ENCODE measurements around the gene OVCA2.

Gene OVCA2

GRCh38 chr17:2049333-2050299, 7.8 kb downstream of the OVCA2 start:
- H3K27ac ChIP-seq (ENCODE audit: extremely low read depth, low read depth, low read length) = peak overlapping the region; percentile 41; the same call in 1 of the 2 replicates
- H3K9me3 ChIP-seq (ENCODE audit: control insufficient read depth, insufficient read depth, low read depth, low read length) = no peaks in the 10 kb centered on the region
- POLR2A ChIA-PET = interaction anchor here (0.5 to 1.3 kb wide), 3 partner anchors 125 to 333 kb away, joined by 3 to 4 read pairs (median 3); no protein-coding TSS in a partner anchor
- H3K36me3 ChIP-seq (ENCODE audit: control insufficient read depth in 2 of 2, insufficient read depth in 1 of 2, low read length in 2 of 2) = peaks cover 0 to 3% of the 10 kb centered on the region in 2 experiments; a peak in 2 of 3 replicates
- peak overlapping the region; percentile 56 for H3K4me3 ChIP-seq (ENCODE audit: low read depth, low read length)
- peaks cover 10% of the 10 kb centered on the region for H3K4me1 ChIP-seq (ENCODE audit: control insufficient read depth, insufficient read depth, low read length)
- CTCF ChIA-PET = interaction anchor here (1.7 to 1.9 kb wide), 2 partner anchors 140 to 195 kb away, joined by 5 to 7 read pairs; no protein-coding TSS in a partner anchor
- TF ChIP-seq ZBTB26 (tag by site-specific recombination; optimal IDR thresholded peaks at IDR 0.05) = peak; percentile 54
- no peak for TF ChIP-seq ZNF837 (tag by site-specific recombination; IDR thresholded peaks at IDR 0.05)
- 0 out of 2 replicates have a peak, but pooled peaks have one; percentile 9 for TF ChIP-seq ZNF596 (tag by site-specific recombination; IDR thresholded peaks at IDR 0.05)
- peak; percentile 97 for TF ChIP-seq ZFHX2 (tag by site-specific recombination; conservative IDR thresholded peaks at IDR 0.05)
- no peak for TF ChIP-seq KLF1 (tag by site-specific recombination; IDR thresholded peaks at IDR 0.05)
- peak; percentile 12; the same call in 1 of the 2 replicates for TF ChIP-seq ZNF561 (tag by site-specific recombination; IDR thresholded peaks at IDR 0.05; ENCODE audit: borderline replicate concordance)
- TF ChIP-seq MYNN (tag by site-specific recombination; IDR thresholded peaks at IDR 0.05; ENCODE audit: borderline replicate concordance) = 0 out of 2 replicates have a peak, but pooled peaks have one; percentile 34
- peak; percentile 20; the same call in 1 of the 2 replicates for TF ChIP-seq KLF10 (tag by site-specific recombination; IDR thresholded peaks at IDR 0.05)
- no peak for TF ChIP-seq ZFP41 (tag by site-specific recombination; IDR thresholded peaks at IDR 0.05; ENCODE audit: borderline replicate concordance)
- peak; percentile 53; the same call in 1 of the 2 replicates for TF ChIP-seq EGR2 (tag by site-specific recombination; IDR thresholded peaks at IDR 0.05; ENCODE audit: low read depth)
- TF ChIP-seq GLIS2 (tag by site-specific recombination; IDR thresholded peaks at IDR 0.05) = peak; percentile 56
- peak; percentile 23 for TF ChIP-seq ZNF660 (tag by site-specific recombination; IDR thresholded peaks at IDR 0.05)
- TF ChIP-seq ZBTB20 (tag by site-specific recombination; IDR thresholded peaks at IDR 0.05) = 0 out of 2 replicates have a peak, but pooled peaks have one; percentile 22
- 0 out of 2 replicates have a peak, but pooled peaks have one; percentile 9 for TF ChIP-seq ZNF335 (tag by site-specific recombination; conservative IDR thresholded peaks at IDR 0.05)
- no peak for TF ChIP-seq ZNF624 (tag by site-specific recombination; IDR thresholded peaks at IDR 0.05)
- no peak for TF ChIP-seq OSR2 (tag by site-specific recombination; IDR thresholded peaks at IDR 0.05)
- peak; percentile 79 for TF ChIP-seq ZNF664 (tag by site-specific recombination; IDR thresholded peaks at IDR 0.05)
- TF ChIP-seq ZNF19 (tag by site-specific recombination; IDR thresholded peaks at IDR 0.05; ENCODE audit: low read depth) = no peak
- TF ChIP-seq ZBTB7A (tag by site-specific recombination; IDR thresholded peaks at IDR 0.05; ENCODE audit: low read depth) = no peak
- peak; percentile 45; the same call in 1 of the 2 replicates for TF ChIP-seq ZBTB11 (tag by site-specific recombination; conservative IDR thresholded peaks at IDR 0.05; ENCODE audit: low read depth)
- TF ChIP-seq, protein P1, sequence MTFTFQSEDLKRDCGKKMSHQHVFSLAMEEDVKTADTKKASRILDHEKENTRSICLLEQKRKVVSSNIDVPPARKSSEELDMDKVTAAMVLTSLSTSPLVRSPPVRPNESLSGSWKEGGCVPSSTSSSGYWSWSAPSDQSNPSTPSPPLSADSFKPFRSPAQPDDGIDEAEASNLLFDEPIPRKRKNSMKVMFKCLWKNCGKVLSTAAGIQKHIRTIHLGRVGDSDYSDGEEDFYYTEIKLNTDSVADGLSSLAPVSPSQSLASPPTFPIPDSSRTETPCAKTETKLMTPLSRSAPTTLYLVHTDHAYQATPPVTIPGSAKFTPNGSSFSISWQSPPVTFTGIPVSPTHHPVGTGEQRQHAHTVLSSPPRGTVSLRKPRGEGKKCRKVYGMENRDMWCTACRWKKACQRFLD (tag by site-specific recombination; IDR thresholded peaks at IDR 0.05) = no peak
- 0 out of 2 replicates have a peak, but pooled peaks have one; percentile 34 for TF ChIP-seq ZNF677 (tag by site-specific recombination; IDR thresholded peaks at IDR 0.05)
- peak; percentile 48; the same call in 1 of the 2 replicates for TF ChIP-seq GLIS1 (tag by site-specific recombination; IDR thresholded peaks at IDR 0.05)
- TF ChIP-seq, protein P2, sequence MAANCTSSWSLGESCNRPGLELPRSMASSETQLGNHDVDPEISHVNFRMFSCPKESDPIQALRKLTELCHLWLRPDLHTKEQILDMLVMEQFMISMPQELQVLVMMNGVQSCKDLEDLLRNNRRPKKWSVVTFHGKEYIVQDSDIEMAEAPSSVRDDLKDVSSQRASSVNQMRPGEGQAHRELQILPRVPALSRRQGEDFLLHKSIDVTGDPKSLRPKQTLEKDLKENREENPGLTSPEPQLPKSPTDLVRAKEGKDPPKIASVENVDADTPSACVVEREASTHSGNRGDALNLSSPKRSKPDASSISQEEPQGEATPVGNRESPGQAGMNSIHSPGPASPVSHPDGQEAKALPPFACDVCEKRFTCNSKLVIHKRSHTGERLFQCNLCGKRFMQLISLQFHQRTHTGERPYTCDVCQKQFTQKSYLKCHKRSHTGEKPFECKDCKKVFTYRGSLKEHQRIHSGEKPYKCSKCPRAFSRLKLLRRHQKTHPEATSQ (tag by site-specific recombination; IDR thresholded peaks at IDR 0.05) = no peak
- TF ChIP-seq ZNF394 (tag by site-specific recombination; IDR thresholded peaks at IDR 0.05; ENCODE audit: borderline replicate concordance) = 0 out of 2 replicates have a peak, but pooled peaks have one; percentile 27
- no peak for TF ChIP-seq ZNF274 (IDR thresholded peaks at IDR 0.05; ENCODE audit: low read length)
- no peak for TF ChIP-seq ZNF274 (tag by site-specific recombination; IDR thresholded peaks at IDR 0.05; ENCODE audit: borderline replicate concordance)
